Activated T-helper 17 cell treated with anti-CD3 and anti-CD28 coated beads, Interleukin-2, amount 50 U/mL, for 72 hours (primary cell): ENCODE data around the gene ESRRG. TPM values are rescaled to one million over a fixed set of nuclear protein-coding genes. Genes with fewer than 3 reads are reported as not detected.

Experiments
- ATAC-seq: fragments of 150-1000 bp; cut with Tn5 transposase; replicated peaks from 2 replicates; pipeline ENCODE4 v1.10.0; 2021; ENCODE audit warnings: mild to moderate bottlenecking, moderate library complexity
- H3K27ac Mint-ChIP-seq: one replicate; pipeline ENCODE4 v1.8.0; 2022; ENCODE audit warnings: mixed read lengths
- H3K27me3 Mint-ChIP-seq: one replicate; pipeline ENCODE4 v1.8.0; 2022; ENCODE audit warnings: mixed read lengths
- H3K36me3 Mint-ChIP-seq: one replicate; pipeline ENCODE4 v1.8.0; 2022; ENCODE audit warnings: low read depth, mild to moderate bottlenecking, mixed read lengths
- H3K4me1 Mint-ChIP-seq: one replicate; pipeline ENCODE4 v1.8.0; 2022; ENCODE audit warnings: mixed read lengths
- H3K4me3 Mint-ChIP-seq: one replicate; pipeline ENCODE4 v1.8.0; 2022; ENCODE audit warnings: mild to moderate bottlenecking, mixed read lengths
- H3K9me3 Mint-ChIP-seq: one replicate; pipeline ENCODE4 v1.8.0; 2022; ENCODE audit warnings: mixed read lengths
- total RNA-seq, 2 donors: library from RNA; stranded (reverse); gene quantifications; one replicate each; pipeline ENCODE4 v1.2.3, GENCODE V29; 2022

ESRRG gene
- total RNA-seq, 2 donors from 2014 or later, result not detected

DNA sequence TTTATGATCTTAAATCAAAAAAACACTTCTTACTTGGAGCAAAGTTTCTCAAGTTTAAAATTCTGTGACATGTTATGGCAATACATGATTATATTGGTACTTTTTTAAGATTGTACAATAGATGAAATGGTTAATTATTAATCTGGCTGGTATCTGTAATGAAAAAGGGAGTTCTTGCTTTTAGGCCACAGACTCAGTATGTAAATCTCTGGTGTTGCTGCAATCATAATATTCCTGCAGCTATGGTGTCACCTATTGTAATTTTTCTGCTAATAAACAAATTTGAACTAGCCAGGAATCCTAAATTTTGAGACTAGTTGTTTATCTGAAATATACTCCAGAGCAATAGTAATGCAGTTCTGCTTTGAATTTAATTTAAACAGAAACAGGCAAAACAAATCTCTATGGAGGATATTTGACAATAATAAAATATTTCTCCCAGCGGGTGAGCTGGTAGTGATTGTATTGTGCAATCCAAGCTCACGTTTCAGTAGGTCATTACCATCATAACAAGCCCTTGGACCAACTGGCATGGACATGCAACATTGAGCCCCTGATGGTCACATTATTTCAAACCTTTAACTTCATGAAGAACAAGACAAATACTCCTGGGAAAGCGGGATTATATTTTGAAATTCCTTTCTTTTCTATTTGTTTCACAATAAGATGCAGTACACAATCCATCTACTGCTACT, 222.8 kb downstream of the ESRRG start:
- H3K27ac Mint-ChIP-seq, result no peak overlapping the region
- no peak for ATAC-seq
- H3K9me3 Mint-ChIP-seq, result peaks cover 7% of the 10 kb centered on the region
- H3K4me3 Mint-ChIP-seq, result no peak overlapping the region
- H3K4me1 Mint-ChIP-seq, result no peaks in the 10 kb centered on the region
- H3K27me3 Mint-ChIP-seq, result no peaks in the 10 kb centered on the region
- H3K36me3 Mint-ChIP-seq, result no peaks in the 10 kb centered on the region

- H3K9me3 Mint-ChIP-seq, result peaks cover 7% of the 10 kb centered on the region
- no peaks in the 10 kb centered on the region for H3K27me3 Mint-ChIP-seq
- H3K36me3 Mint-ChIP-seq, result no peaks in the 10 kb centered on the region
- H3K27ac Mint-ChIP-seq, result no peak overlapping the region
- no peak for ATAC-seq
- H3K4me1 Mint-ChIP-seq, result no peaks in the 10 kb centered on the region
- no peak overlapping the region for H3K4me3 Mint-ChIP-seq
These were observed 223.5 kb downstream of the ESRRG start for GRCh38 chr1:216499581-216500272.

DNA sequence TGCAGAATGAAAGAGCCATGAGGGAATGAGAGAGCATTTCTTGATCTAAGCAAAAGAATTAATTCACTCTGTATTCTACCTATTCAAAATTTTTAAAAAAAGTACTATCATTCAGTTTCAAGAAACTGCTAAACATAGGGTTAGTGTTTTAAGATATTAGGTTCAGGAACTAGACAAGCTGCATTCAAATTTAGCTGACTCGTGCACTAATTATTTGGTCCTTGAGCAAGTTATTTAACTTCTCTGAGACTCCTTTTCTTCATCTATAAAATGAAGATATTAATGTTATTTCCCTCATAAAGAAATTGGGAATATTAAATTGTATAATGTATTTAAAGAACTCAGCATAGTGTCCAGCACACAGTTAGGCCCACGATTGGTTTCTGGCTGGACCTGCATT, 225.0 kb downstream of the ESRRG start:
- H3K9me3 Mint-ChIP-seq, result peaks cover 10% of the 10 kb centered on the region
- H3K36me3 Mint-ChIP-seq, result no peaks in the 10 kb centered on the region
- no peaks in the 10 kb centered on the region for H3K4me1 Mint-ChIP-seq
- no peak overlapping the region for H3K27ac Mint-ChIP-seq
- ATAC-seq, result no peak
- H3K27me3 Mint-ChIP-seq, result no peaks in the 10 kb centered on the region
- no peak overlapping the region for H3K4me3 Mint-ChIP-seq

DNA sequence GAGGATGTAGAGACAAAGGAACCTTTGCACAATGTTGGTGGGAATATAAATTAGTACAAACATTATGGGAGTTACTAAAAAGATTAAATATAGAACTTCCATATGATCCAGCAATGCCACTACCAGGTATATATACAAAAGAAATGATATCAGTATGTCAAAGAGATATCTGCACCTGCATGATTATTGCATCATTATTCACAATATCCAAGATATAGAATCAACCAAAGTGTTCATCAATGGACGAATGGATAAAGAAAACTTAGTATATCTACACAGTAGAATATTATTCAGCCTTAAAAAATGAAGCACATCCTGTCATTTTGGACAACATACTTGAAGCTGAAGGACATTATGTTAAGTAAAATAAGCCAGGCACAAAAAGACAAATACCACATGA, 238.2 kb downstream of the ESRRG start:
- no peaks in the 10 kb centered on the region for H3K36me3 Mint-ChIP-seq
- no peak overlapping the region for H3K27ac Mint-ChIP-seq
- no peaks in the 10 kb centered on the region for H3K27me3 Mint-ChIP-seq
- H3K4me1 Mint-ChIP-seq, result no peaks in the 10 kb centered on the region
- no peak overlapping the region for H3K4me3 Mint-ChIP-seq
- ATAC-seq, result no peak
- peaks cover 22% of the 10 kb centered on the region for H3K9me3 Mint-ChIP-seq

DNA sequence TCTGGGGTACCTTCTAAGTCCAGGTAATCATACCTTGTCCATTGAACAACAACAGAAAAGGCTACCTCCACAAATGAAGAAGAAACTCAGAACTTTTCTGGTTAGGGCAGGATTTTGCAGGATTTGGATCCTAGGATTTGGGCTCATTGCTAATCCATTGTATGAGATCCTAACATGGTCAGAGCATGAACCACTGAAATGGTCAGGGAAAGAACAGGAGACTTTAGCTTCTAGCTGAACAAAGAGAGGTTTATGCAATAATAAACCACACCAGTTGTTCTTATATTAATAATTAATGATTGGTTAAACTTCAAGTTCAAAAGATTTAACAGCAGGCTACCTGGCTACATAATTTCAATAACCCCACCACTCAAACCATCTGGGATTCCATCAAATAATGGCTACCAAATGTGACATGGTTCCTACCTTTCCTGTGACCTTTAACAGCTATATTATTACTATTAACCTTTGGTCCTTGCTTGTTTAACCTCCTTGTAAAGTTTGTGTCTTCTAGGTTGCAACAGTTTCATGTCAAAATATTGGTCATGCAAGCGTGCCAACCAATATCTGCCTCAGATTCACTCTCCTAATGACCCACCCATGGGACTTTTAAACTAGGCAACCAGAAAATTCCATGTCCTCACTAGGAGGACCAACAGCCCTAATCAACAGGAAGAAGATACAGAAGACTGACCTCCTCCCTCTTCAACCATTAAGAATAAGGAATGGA, 239.4 kb downstream of the ESRRG start:
- no peaks in the 10 kb centered on the region for H3K27me3 Mint-ChIP-seq
- no peak overlapping the region for H3K4me3 Mint-ChIP-seq
- H3K36me3 Mint-ChIP-seq, result no peaks in the 10 kb centered on the region
- ATAC-seq, result no peak
- no peak overlapping the region for H3K27ac Mint-ChIP-seq
- H3K4me1 Mint-ChIP-seq, result no peaks in the 10 kb centered on the region
- peaks cover 22% of the 10 kb centered on the region for H3K9me3 Mint-ChIP-seq

- Mint-ChIP-seq H3K27me3 (no peaks in the 10 kb centered on the region), H3K4me1 (no peaks in the 10 kb centered on the region), H3K4me3 (no peak overlapping the region), H3K27ac (no peak overlapping the region), H3K36me3 (no peaks in the 10 kb centered on the region), H3K9me3 (peaks cover 22% of the 10 kb centered on the region)
- ATAC-seq, result no peak
These were observed 240.6 kb downstream of the ESRRG start for GRCh38 chr1:216482620-216483019.

- H3K9me3 Mint-ChIP-seq, result peaks cover 29% of the 10 kb centered on the region
- no peaks in the 10 kb centered on the region for H3K36me3 Mint-ChIP-seq
- no peaks in the 10 kb centered on the region for H3K4me1 Mint-ChIP-seq
- H3K27me3 Mint-ChIP-seq, result no peaks in the 10 kb centered on the region
- ATAC-seq, result no peak
- H3K4me3 Mint-ChIP-seq, result no peak overlapping the region
- no peak overlapping the region for H3K27ac Mint-ChIP-seq
These were observed 245.0 kb downstream of the ESRRG start for GRCh38 chr1:216478238-216478637.

GRCh38 chr1:216476341-216476740, 246.9 kb downstream of the ESRRG start:
- no peaks in the 10 kb centered on the region for H3K4me1 Mint-ChIP-seq
- no peaks in the 10 kb centered on the region for H3K27me3 Mint-ChIP-seq
- H3K27ac Mint-ChIP-seq, result no peak overlapping the region
- no peak for ATAC-seq
- no peak overlapping the region for H3K4me3 Mint-ChIP-seq
- peaks cover 26% of the 10 kb centered on the region for H3K9me3 Mint-ChIP-seq
- no peaks in the 10 kb centered on the region for H3K36me3 Mint-ChIP-seq

DNA sequence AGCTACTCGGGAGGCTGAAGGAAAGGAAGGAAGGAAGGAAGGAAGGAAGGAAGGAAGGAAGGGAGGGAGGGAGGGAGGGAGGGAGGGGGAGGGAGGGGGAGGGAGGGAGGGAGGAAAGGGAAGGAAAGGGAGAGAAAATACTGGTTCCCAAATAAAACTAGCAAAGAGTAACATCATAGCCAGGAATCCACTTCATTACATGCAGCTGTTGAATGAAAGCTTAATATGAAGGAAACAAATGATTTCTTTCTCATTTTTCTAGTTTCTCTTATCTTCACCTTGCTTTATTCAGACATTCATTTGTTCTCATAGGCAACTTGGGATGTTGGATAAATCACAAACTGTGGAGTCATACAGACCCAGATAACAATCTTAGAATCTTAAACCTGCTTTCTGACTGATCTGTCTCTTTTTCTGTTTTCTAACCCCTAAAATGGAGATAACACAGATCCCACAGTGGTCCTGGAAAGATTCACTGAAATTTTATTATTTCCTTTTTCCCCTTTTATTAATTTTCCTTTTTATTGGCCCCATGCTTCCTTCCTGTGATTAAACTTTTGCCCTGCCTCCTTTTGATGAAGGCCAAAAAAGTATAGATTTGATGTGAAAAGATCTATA, 247.5 kb downstream of the ESRRG start:
- ATAC-seq, result no peak
- Mint-ChIP-seq H3K27me3 (no peaks in the 10 kb centered on the region), H3K4me1 (no peaks in the 10 kb centered on the region), H3K4me3 (no peak overlapping the region), H3K27ac (no peak overlapping the region), H3K36me3 (no peaks in the 10 kb centered on the region), H3K9me3 (peaks cover 25% of the 10 kb centered on the region)

- no peak for ATAC-seq
- Mint-ChIP-seq H3K27me3 (no peaks in the 10 kb centered on the region), H3K4me3 (no peak overlapping the region), H3K4me1 (no peaks in the 10 kb centered on the region), H3K27ac (no peak overlapping the region), H3K9me3 (peaks cover 21% of the 10 kb centered on the region), H3K36me3 (no peaks in the 10 kb centered on the region)
These were observed 256.9 kb downstream of the ESRRG start for GRCh38 chr1:216466162-216466801.

DNA sequence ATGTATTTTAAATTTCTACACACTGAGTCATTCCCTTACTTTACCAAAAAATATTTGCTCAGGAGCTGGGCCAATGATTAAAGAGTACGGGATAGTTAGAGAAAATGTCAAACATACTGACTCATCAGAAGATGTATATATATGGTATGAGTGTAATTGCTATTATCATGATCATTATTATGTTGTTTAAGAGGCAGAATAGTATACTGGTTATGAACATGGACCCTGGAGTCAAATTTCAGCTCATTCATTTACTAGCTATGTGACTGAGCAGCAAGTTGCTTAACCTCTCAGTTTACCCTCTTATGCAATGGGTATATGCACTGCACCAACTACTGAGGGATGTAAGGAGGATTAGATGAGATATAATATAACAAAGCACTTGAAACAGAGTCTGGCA, 258.7 kb downstream of the ESRRG start:
- no peaks in the 10 kb centered on the region for H3K27me3 Mint-ChIP-seq
- no peaks in the 10 kb centered on the region for H3K36me3 Mint-ChIP-seq
- ATAC-seq, result no peak
- no peak overlapping the region for H3K4me3 Mint-ChIP-seq
- H3K27ac Mint-ChIP-seq, result no peak overlapping the region
- no peaks in the 10 kb centered on the region for H3K4me1 Mint-ChIP-seq
- peaks cover 22% of the 10 kb centered on the region for H3K9me3 Mint-ChIP-seq

- Mint-ChIP-seq H3K4me3 (no peak overlapping the region), H3K9me3 (peaks cover 18% of the 10 kb centered on the region), H3K36me3 (no peaks in the 10 kb centered on the region), H3K27me3 (no peaks in the 10 kb centered on the region), H3K4me1 (no peaks in the 10 kb centered on the region), H3K27ac (no peak overlapping the region)
- ATAC-seq, result no peak
These were observed 261.0 kb downstream of the ESRRG start for GRCh38 chr1:216462066-216462775.

DNA sequence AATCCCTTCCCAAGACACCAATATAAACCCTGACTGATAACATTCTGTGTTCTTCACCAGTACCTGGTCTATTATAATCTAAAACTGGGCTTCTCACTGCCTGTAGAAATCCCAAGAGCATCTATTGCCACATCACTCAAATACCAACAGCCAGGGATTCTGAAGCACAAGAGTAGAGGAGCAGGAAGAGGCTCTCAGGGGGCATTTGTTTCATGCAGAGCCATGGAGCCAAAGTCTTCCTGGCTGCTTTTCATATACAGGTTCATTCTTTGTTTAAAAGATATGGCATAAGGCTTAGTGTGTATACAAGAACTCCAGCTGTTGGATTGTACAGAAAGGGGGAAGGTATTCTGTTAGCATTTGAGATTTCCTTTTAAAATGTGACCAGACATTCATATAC, 261.8 kb downstream of the ESRRG start:
- no peak for ATAC-seq
- no peaks in the 10 kb centered on the region for H3K4me1 Mint-ChIP-seq
- no peak overlapping the region for H3K27ac Mint-ChIP-seq
- H3K4me3 Mint-ChIP-seq, result no peak overlapping the region
- H3K27me3 Mint-ChIP-seq, result no peaks in the 10 kb centered on the region
- peaks cover 14% of the 10 kb centered on the region for H3K9me3 Mint-ChIP-seq
- no peaks in the 10 kb centered on the region for H3K36me3 Mint-ChIP-seq
